Fibroblast of villous mesenchyme (primary cell): ENCODE measurements around the gene GAGE12E. TPM values are rescaled to one million over a fixed set of nuclear protein-coding genes. Genes with fewer than 3 reads are reported as not detected.
"Not testable (repeated sequence)": the region's sequence is repeated elsewhere in the genome, so short reads cannot be mapped to it uniquely, and the experiment has no call there.

Experiments
- DNase-seq: peaks from one replicate; pipeline ENCODE4 v3.0.0-alpha.2; 2010; ENCODE audit warnings: low read depth
- H3K4me3 ChIP-seq: 2 replicates; pipeline ENCODE4 v1.5.1; 2011; ENCODE audit warnings: low read depth, mild to moderate bottlenecking, low read length
- small RNA-seq: library from RNA; depleted of rRNA; stranded (forward); fragments of <200 nt; gene quantifications from one replicate; pipeline ENCODE3, GENCODE V24; 2012
- total RNA-seq: library from RNA; depleted of rRNA; stranded (reverse); fragments of >200 nt; gene quantifications from 2 replicates; pipeline ENCODE4 v1.2.3, GENCODE V29; 2012

The GAGE12E gene
- total RNA-seq = not detected in 2 replicates

DNA sequence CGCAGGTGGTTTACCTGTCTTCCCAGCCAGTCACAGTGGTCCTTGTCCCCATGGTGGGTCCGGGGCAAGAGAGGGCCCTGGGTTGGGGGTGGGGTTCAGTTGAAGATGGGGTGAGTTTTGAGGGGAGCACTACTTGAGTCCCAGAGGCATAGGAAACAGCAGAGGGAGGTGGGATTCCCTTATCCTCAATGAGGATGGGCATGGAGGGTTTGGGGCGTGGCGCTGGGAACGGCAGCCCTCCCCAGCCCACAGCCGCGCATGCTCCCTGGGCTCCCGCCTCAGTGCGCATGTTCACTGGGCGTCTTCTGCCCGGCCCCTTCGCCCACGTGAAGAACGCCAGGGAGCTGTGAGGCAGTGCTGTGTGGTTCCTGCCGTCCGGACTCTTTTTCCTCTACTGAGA is at the start of gene GAGE12E:
GAGE12E (plus strand) TSS at position 301 of the 400 bp plus-strand sequence. CDS start 1,155 bp downstream, outside the sequence.
- H3K4me3 ChIP-seq, DNase-seq: not testable (repeated sequence)

DNA sequence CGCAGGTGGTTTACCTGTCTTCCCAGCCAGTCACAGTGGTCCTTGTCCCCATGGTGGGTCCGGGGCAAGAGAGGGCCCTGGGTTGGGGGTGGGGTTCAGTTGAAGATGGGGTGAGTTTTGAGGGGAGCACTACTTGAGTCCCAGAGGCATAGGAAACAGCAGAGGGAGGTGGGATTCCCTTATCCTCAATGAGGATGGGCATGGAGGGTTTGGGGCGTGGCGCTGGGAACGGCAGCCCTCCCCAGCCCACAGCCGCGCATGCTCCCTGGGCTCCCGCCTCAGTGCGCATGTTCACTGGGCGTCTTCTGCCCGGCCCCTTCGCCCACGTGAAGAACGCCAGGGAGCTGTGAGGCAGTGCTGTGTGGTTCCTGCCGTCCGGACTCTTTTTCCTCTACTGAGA is 19.2 kb upstream of the GAGE12E start, which contains the start of gene GAGE12C:
GAGE12C (plus strand) TSS at position 301 of the 400 bp plus-strand sequence. CDS start 1,155 bp downstream, outside the sequence.
- not testable (repeated sequence) for DNase-seq, H3K4me3 ChIP-seq

- DNase-seq, H3K4me3 ChIP-seq: not testable (repeated sequence)
Measured at GRCh38 chrX:49541433-49541832, 9.7 kb upstream of the GAGE12E start, which contains the start of gene GAGE12D. GAGE12D (plus strand) TSS chrX:49541733; CDS start chrX:49542888, 1,155 bp downstream.

GRCh38 chrX:49560542-49560941 is 9.5 kb downstream of the GAGE12E start, which contains the start of gene GAGE12F:
GAGE12F (plus strand) TSS chrX:49560842; CDS start chrX:49561997, 1,155 bp downstream.
- DNase-seq, H3K4me3 ChIP-seq: not testable (repeated sequence)

DNA sequence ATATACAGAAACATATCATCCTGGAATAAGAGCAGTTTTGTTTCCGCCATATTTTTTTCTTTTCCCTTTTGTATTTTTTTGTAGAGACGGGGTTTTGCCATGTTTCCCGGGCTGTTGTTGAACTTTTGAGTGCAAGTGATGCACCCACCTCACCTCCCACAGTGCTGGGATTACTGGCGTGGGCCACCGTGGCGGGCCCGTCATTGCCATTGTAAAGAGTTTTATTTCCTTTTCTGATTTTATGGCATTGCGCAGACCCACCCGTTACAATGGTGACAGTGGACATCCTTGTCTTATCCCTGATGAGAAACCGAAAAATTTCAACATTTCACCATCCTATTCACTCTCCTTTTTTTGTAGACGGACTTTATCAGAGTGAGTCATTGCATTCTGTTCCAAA is 17.6 kb downstream of the GAGE12E start:
- H3K4me3 ChIP-seq, DNase-seq: not testable (repeated sequence)

DNA sequence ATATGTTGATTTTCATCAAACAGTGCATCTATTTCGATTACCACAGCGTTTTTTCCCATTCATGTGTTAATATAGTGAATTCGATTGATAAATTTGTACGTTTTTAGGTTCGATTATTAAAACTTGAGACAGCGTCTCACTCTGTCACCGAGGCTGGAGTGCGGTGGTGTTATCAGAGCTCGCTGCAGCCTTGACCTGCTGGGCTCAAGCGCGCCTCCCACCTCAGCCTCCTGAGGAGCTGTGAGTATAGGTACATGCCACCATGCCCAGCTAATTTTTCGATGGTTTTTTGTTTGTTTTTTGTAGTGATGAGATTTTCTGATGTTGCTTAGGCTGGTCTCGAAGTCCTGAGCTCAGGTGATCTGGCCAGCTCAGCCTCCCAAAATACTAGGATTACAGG is 18.1 kb downstream of the GAGE12E start:
- DNase-seq, H3K4me3 ChIP-seq: not testable (repeated sequence)

DNA sequence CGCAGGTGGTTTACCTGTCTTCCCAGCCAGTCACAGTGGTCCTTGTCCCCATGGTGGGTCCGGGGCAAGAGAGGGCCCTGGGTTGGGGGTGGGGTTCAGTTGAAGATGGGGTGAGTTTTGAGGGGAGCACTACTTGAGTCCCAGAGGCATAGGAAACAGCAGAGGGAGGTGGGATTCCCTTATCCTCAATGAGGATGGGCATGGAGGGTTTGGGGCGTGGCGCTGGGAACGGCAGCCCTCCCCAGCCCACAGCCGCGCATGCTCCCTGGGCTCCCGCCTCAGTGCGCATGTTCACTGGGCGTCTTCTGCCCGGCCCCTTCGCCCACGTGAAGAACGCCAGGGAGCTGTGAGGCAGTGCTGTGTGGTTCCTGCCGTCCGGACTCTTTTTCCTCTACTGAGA is 19.0 kb downstream of the GAGE12E start, which contains the start of gene GAGE12G:
GAGE12G (plus strand) TSS at position 301 of the 400 bp plus-strand sequence. CDS start 1,155 bp downstream, outside the sequence.
- not testable (repeated sequence) for H3K4me3 ChIP-seq, DNase-seq

DNA sequence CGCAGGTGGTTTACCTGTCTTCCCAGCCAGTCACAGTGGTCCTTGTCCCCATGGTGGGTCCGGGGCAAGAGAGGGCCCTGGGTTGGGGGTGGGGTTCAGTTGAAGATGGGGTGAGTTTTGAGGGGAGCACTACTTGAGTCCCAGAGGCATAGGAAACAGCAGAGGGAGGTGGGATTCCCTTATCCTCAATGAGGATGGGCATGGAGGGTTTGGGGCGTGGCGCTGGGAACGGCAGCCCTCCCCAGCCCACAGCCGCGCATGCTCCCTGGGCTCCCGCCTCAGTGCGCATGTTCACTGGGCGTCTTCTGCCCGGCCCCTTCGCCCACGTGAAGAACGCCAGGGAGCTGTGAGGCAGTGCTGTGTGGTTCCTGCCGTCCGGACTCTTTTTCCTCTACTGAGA is 28.6 kb downstream of the GAGE12E start, which contains the start of gene GAGE12H:
GAGE12H (plus strand) TSS at position 301 of the 400 bp plus-strand sequence. CDS start 1,155 bp downstream, outside the sequence.
- H3K4me3 ChIP-seq, DNase-seq: not testable (repeated sequence)

DNA sequence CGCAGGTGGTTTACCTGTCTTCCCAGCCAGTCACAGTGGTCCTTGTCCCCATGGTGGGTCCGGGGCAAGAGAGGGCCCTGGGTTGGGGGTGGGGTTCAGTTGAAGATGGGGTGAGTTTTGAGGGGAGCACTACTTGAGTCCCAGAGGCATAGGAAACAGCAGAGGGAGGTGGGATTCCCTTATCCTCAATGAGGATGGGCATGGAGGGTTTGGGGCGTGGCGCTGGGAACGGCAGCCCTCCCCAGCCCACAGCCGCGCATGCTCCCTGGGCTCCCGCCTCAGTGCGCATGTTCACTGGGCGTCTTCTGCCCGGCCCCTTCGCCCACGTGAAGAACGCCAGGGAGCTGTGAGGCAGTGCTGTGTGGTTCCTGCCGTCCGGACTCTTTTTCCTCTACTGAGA is 38.1 kb downstream of the GAGE12E start, which contains the start of gene GAGE2A:
GAGE2A (plus strand) TSS at position 301 of the 400 bp plus-strand sequence. CDS start 1,155 bp downstream, outside the sequence.
- DNase-seq, H3K4me3 ChIP-seq: not testable (repeated sequence)

DNA sequence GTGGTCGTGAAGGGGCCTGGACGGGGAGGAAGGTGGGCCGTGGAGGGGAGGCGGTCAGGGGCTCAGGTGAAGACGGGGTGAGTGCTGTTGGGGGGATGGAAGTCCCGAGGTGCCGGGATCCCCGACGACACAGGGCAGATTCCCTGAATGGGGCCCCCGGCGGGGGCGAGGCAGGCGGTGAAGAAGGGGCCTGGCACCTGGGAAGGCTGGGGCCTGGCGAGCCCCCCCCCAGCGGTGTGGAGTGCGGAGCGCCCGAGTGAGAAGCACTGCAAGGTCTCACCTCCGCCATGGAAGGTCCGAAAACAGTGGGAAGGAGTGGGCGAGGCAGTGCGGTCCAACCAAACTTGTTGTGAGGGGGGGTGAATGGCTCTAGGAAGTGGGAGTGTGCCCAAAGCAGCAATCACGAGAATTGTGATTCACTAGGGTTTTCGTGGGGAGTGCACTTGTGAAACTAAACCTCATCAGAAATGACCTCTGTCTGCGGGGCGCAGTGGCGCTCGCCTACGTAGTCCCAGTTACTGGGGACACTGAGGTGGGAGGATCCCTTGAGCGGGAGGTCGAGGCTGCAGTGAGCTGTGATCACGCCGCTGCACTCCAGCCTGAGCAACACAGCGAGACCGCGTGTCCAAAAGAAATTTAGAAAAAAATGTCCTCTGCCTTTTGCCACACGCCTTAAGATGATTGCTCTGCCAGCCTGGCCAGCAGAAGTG is 38.8 kb downstream of the GAGE12E start:
- DNase-seq, H3K4me3 ChIP-seq: not testable (repeated sequence)

DNA sequence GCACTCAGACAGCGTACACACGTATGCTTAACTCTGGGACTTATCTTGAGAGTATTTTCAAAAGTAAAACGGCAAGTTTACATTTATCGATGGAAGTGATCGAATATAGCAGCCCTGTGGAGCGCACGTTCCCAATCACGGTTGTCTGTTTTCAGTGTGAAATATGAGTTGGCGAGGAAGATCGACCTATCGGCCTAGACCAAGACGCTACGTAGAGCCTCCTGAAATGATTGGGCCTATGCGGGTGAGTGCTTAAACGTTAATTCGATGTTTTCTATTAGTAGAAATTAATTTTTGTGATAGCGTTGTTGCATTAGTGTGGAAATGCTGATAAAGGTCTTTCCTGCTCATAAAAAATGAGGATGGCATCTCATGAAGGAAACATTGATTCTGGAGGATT is 39.4 kb downstream of the GAGE12E start:
- not testable (repeated sequence) for H3K4me3 ChIP-seq, DNase-seq

- DNase-seq, H3K4me3 ChIP-seq: not testable (repeated sequence)
Measured at GRCh38 chrX:49598720-49599119, 47.6 kb downstream of the GAGE12E start, which contains the start of gene GAGE1. GAGE1 (plus strand) TSS chrX:49599020; CDS start chrX:49600175, 1,155 bp downstream.

Small RNA genes within 50 kb of the gene (small RNA-seq; reads per million reads assigned to genes)
- gene GAGE12B = not detected

Other genes starting within 250 kb of the GAGE12E start
- gene GAGE10, start 247.6 kb upstream of the GAGE12E start, total RNA-seq = not detected in 2 replicates
- gene GAGE12J, start 229.3 kb upstream of the GAGE12E start, total RNA-seq = not detected in 2 replicates
- gene GAGE13, start 219.7 kb upstream of the GAGE12E start, total RNA-seq = not detected in 2 replicates
- gene GAGE12C, start 19.1 kb upstream of the GAGE12E start, total RNA-seq = not detected in 2 replicates
- gene GAGE12D, start 9.6 kb upstream of the GAGE12E start, total RNA-seq = not detected in 2 replicates
- gene GAGE12F, start 9.6 kb downstream of the GAGE12E start, total RNA-seq = not detected in 2 replicates
- gene GAGE12G, start 19.1 kb downstream of the GAGE12E start, total RNA-seq = not detected in 2 replicates
- not detected in 2 replicates for gene GAGE12H, start 28.7 kb downstream of the GAGE12E start, total RNA-seq
- not detected in 2 replicates for gene GAGE2A, start 38.2 kb downstream of the GAGE12E start, total RNA-seq
- gene GAGE1, start 47.7 kb downstream of the GAGE12E start, total RNA-seq = not detected in 2 replicates
- not detected in 2 replicates for gene PAGE1, start 144.7 kb downstream of the GAGE12E start, total RNA-seq